EH (cell line): Measurements from ENCODE around the gene GPR135.

Source experiments
- DNase-seq: peaks from one replicate; pipeline ENCODE4 v3.0.0-alpha.2; 2015; ENCODE audit warnings: low read depth

GPR135 gene

GRCh38 chr14:59465316-59466135 is at the start of gene GPR135:
TSS of gene GPR135 (minus strand) at chr14:59465380. CDS start at chr14:59465226, 154 bp downstream.
- no peak for DNase-seq

DNA sequence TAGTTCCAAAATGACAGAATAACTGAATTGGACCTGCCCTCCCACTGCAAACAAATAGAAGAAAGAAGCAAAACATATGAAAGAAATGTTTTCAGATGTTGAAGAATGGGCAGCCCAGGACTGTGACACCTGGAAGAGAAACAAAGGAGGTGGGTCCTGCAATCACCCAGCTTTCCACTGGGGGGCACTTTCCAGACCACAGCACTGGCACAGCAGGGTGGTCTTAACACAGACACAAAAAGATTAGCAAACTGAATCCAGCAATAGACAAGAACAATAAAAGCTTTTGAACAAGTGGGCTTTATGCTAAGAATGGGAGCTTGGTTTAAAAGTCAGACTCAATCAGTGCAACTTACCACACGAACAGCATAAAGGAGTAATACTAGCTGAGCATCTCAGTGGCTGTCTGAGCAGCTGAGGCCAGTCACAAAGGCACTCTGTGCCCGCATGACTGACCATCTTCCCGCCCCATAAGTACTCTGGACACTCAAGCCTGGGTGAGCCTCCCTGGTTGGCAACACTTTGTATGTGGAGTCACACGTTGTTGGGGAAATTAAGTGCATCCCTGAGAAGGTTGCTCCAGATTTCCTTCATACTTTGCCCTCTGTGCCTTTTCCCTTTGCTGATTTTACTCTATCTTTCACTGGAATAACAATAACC is 46.9 kb upstream of the GPR135 start:
- no peak for DNase-seq

DNA sequence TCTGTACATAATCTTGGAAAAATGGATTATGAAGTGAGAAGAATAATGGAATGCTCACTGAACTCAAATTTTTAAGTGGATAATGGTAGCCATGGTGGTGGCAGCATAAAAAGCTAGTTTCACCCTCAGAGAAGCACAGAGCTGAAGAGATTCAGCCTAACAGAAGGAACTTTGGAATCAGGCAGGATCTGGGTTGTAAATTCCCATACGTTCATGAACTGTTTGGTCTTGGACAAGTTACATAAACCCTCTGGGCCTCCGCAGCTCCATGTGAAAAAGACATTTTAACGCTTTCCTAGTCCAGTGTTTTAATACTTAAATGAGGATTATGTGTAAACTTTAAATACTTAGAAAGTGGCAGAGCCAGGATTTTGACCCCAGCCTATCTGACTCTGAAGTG is 45.8 kb upstream of the GPR135 start:
- no peak for DNase-seq

GRCh38 chr14:59510001-59510400 is 44.8 kb upstream of the GPR135 start:
- DNase-seq, result no peak

DNA sequence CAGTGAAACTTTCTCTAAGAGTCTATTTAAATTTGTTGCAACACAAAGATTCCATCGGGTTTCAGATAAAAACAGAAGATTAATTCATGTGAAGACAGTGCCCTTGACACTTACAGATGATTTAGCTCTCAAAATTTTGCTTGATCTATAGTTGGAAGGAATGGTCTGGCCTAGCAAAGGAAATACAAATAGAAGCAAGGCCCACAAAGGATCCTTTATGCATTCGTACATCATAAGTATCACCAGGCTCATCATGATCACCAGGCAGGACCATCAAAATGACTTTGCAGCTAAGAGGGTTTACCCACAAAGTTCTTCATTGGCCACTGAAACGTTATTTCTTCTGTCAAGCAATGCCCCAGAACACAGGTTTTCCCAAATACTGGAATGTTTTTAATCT is 43.9 kb upstream of the GPR135 start:
- no peak for DNase-seq

DNA sequence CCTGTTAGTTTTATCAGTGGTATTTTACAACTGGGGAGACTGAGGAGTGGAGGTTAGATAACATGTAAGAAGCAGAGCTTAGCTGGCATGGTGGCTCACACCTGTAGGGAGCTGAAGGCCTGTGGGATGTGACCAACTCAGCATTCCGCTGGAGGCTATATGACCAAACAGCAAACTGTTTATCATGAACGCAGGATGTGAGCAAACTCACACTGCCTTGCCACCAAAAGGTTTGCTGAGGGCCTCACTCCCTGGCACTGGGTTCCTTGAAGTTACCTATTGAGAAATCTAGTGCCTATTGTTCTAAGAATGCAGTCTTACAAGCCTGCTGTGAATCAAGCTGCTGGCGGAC is 42.5 kb upstream of the GPR135 start:
- DNase-seq, result no peak

- DNase-seq, result peak; percentile 61
These were observed 42.0 kb upstream of the GPR135 start for GRCh38 chr14:59507063-59507751.

DNA sequence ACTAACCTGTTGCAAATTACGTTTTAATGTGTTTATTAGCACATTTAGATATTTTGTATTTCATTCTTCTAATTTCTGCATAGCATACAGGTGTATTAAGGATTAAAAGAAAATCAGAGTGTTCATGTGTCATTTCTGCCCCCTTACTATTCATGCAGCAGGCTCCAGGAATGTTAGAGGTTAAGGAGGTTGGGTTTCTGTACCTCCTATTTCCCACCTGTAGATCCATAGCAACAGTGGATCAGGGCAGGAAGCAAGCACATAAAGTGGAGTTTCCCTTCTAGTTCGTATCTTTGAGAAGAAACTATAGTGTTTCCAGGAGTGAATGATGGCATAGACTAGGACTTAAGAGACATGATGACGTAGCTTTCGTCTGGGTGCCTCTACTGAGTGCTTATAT is 38.1 kb upstream of the GPR135 start:
- DNase-seq, result no peak

- no peak for DNase-seq
These were observed 35.6 kb upstream of the GPR135 start for GRCh38 chr14:59500732-59501131.

DNA sequence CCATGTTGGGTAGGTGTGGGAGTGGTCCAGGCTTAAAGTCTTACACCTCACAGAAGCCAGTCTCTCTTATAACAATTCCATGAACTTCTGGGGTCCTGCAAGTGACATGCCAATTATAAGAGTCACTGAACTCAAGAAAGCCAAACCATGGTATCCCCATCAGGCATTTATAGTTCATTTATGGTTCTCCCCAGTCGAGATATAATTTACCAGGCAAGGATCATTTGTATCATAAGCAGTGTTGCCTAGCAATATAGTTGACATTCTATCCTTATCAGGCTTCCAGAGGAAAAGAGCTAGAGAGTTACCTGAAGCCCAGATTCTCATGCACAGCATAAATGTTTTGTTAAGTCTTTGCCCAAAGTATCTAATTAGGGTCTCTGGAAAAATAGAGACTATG is 27.2 kb upstream of the GPR135 start:
- no peak for DNase-seq

GRCh38 chr14:59490756-59491155 is 25.6 kb upstream of the GPR135 start:
- DNase-seq, result no peak

GRCh38 chr14:59484639-59485175 is 19.5 kb upstream of the GPR135 start:
- peak; percentile 51 for DNase-seq

GRCh38 chr14:59483819-59484638 is 18.8 kb upstream of the GPR135 start, which contains the start of the genes JKAMP and L3HYPDH:
TSS of gene JKAMP (plus strand) at chr14:59484517. CDS start at chr14:59484590, 73 bp downstream.
TSS of gene L3HYPDH (minus strand) at chr14:59484408. CDS start at chr14:59484316, 92 bp downstream.
- peak; percentile 96 for DNase-seq

GRCh38 chr14:59483363-59483762 is 18.2 kb upstream of the GPR135 start:
- peak; percentile 70 for DNase-seq

DNA sequence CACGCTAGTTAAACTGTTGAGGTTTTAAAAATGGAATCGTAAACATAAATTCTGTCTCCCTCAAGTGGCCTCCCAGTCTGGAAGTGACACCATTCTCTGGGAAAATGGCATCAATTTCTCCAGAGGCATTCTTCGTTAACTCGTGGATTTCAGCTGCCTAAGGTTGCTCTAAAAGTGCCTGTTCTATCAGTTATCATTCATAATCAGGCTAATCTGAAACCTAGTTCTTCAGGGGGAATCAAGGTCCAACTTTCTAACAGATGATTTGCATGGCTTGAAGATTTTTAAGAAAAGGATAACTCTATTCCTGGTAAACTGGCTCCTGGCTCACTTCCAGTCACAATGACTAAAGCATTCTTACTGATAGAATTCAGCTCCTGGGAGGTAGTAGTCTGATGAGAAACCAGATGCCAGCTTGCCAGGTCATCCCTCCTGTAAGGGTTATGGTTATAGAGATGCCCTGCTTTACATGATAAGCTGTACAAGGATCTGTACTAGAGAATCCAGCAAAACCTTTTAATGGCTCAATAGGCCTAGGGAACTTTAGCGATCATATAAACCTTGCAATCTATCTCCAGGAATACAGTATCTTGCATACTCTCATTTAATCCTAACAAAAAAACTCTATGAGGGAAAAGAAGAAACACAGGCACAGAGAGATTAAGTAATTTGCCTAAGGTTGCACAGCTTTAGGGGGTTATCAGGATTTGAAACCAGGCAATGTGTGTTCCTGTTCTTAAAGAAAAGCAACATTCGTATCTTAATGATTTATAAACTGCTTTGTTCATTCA is 17.6 kb upstream of the GPR135 start:
- DNase-seq, result peak; percentile 97

GRCh38 chr14:59481871-59482540 is 16.8 kb upstream of the GPR135 start:
- peak; percentile 81 for DNase-seq

GRCh38 chr14:59481407-59481806 is 16.2 kb upstream of the GPR135 start:
- no peak for DNase-seq

DNA sequence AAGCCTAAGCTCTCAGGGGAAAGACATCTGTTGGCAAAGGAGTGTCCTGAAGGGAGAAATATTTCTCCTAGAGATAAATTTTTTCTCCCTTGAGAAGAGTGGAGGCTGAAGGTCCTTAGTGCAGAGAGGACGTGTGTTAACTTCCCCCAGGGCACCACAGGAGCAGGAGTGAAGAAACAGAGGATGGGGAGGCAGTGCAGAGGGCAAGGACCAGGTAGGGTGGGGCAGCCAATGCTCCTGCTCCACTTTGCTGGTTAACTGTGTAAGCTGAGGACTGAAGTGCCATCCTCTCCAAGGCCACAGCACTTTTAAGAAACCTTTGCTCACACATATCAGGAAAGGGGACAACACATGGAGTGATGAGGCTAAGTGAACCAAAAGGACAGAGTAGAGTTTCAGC is 15.0 kb upstream of the GPR135 start:
- DNase-seq, result no peak

GRCh38 chr14:59478540-59478939 is 13.4 kb upstream of the GPR135 start:
- no peak for DNase-seq

DNA sequence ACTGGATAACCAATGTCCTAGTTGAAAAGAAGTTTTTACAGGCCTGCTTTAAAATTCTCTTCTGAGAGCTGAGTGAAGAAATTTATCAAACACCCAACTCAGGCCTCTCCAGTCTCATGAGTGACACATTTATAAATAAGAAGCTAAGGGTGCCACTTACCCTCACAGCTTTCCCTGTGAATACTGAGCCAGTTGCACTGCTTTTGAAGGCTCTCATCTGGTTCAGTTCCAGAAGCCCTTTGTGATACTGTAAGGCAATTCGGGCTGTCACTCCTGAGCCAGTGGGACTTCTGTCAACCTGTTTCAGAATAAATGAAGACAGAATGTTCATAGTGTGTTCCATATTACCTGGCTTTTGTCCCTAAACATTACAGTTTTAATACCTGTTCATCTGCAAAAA is 10.5 kb upstream of the GPR135 start:
- no peak for DNase-seq
